Gastroesophageal sphincter (tissue), 3 donors: Measurements from ENCODE around the gene CHD5.

ENCODE experiments used
- EP300 ChIP-seq: sonication (generic); formaldehyde crosslinking; IDR thresholded peaks from one replicate; pipeline ENCODE4 v1.6.1; 2017; ENCODE audit warnings: antibody characterized with exemption, mild to moderate bottlenecking
- POLR2A ChIP-seq, 2 donors: fragments of 450-650 bp; IDR thresholded peaks; one replicate each; pipeline ENCODE4 v1.6.1; 2017; ENCODE audit warnings: antibody characterized with exemption in 2 of 2, mild to moderate bottlenecking in 2 of 2, moderate library complexity in 1 of 2
- TF ChIP-seq, protein P1 (sequence below), 4 experiments: fragments of 200-600 bp in 2 of 4; fragments of 450-650 bp in 2 of 4; sonication (generic) in 1 of 4; IDR thresholded peaks; one replicate each; pipeline ENCODE4 v1.5.1; 2017 to 2019; ENCODE audit warnings: antibody characterized with exemption in 4 of 4, mild to moderate bottlenecking in 2 of 4, moderate library complexity in 2 of 4

DNA sequence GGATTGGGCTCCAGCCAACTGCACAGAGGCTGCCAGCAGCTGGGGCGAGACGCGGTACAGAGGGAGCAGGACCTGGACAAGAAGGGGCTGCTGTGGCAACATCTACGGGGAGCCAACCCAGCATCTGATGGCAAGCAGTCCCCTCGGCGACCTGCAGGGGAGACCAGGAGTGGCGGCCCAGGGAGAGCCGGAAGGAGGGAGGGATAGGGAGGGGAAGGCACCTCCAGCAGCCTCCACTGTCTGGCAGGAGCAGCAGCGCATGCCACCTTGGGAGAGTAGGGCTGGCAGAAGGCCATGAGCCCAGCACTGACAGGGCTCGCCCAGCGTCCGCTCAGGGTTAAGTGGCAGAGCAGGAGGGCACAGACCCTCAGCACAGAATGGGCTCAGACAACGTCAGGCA is 17.3 kb downstream of the CHD5 start:
- TF ChIP-seq, protein P1, sequence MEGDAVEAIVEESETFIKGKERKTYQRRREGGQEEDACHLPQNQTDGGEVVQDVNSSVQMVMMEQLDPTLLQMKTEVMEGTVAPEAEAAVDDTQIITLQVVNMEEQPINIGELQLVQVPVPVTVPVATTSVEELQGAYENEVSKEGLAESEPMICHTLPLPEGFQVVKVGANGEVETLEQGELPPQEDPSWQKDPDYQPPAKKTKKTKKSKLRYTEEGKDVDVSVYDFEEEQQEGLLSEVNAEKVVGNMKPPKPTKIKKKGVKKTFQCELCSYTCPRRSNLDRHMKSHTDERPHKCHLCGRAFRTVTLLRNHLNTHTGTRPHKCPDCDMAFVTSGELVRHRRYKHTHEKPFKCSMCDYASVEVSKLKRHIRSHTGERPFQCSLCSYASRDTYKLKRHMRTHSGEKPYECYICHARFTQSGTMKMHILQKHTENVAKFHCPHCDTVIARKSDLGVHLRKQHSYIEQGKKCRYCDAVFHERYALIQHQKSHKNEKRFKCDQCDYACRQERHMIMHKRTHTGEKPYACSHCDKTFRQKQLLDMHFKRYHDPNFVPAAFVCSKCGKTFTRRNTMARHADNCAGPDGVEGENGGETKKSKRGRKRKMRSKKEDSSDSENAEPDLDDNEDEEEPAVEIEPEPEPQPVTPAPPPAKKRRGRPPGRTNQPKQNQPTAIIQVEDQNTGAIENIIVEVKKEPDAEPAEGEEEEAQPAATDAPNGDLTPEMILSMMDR (IDR thresholded peaks at IDR 0.05) = no peak
- TF ChIP-seq POLR2A (IDR thresholded peaks at IDR 0.05) (no peak), EP300 (no peak)
